Smooth muscle cell (in vitro differentiated cells): ENCODE results near the gene OR7A5. TPM values are rescaled to one million over a fixed set of nuclear protein-coding genes. Genes with fewer than 3 reads are reported as not detected.

Experiments
- DNase-seq: peaks from one replicate; lab custom pipeline; 2025; ENCODE audit not compliant: unreplicated experiment; lab: John Stamatoyannopoulos, UW
- H2AFZ ChIP-seq: fragments of 200-600 bp; sonication (generic); 2 replicates; pipeline ENCODE4 v1.6.0; 2016; ENCODE audit warnings: antibody characterized with exemption, low read depth, mild to moderate bottlenecking
- H3F3A ChIP-seq: fragments of 200-600 bp; sonication (generic); 2 replicates; pipeline ENCODE4 v1.6.0; 2017; ENCODE audit warnings: antibody characterized with exemption, low read depth
- H3K27ac ChIP-seq: fragments of 200-600 bp; sonication (generic); 2 replicates; pipeline ENCODE4 v1.5.1; 2016; ENCODE audit warnings: low read depth, mild to moderate bottlenecking
- H3K27me3 ChIP-seq: fragments of 200-600 bp; sonication (generic); 2 replicates; pipeline ENCODE4 v1.6.1; 2016; ENCODE audit warnings: low read depth, mild to moderate bottlenecking
- H3K36me3 ChIP-seq: fragments of 200-600 bp; sonication (generic); 2 replicates; pipeline ENCODE4 v1.5.1; 2016; ENCODE audit warnings: low read depth
- H3K4me1 ChIP-seq: fragments of 200-600 bp; sonication (generic); 2 replicates; pipeline ENCODE4 v1.5.1; 2016; ENCODE audit warnings: low read depth
- H3K4me2 ChIP-seq: fragments of 200-600 bp; sonication (generic); 2 replicates; pipeline ENCODE4 v1.6.0; 2016; ENCODE audit warnings: mild to moderate bottlenecking
- H3K4me3 ChIP-seq: fragments of 200-600 bp; sonication (generic); 2 replicates; pipeline ENCODE4 v1.5.1; 2016; ENCODE audit warnings: mild to moderate bottlenecking
- H3K79me2 ChIP-seq: fragments of 200-600 bp; sonication (generic); 2 replicates; pipeline ENCODE4 v1.6.0; 2016; ENCODE audit warnings: low read depth, mild to moderate bottlenecking
- H3K9ac ChIP-seq: fragments of 200-600 bp; sonication (generic); 2 replicates; pipeline ENCODE4 v1.6.0; 2016; ENCODE audit warnings: low read depth
- H3K9me3 ChIP-seq: fragments of 200-600 bp; sonication (generic); replicated peaks from 2 replicates; pipeline ENCODE4 v1.5.1; 2016; ENCODE audit warnings: low read depth
- H4K20me1 ChIP-seq: fragments of 200-600 bp; sonication (generic); 2 replicates; pipeline ENCODE4 v1.6.0; 2016; ENCODE audit warnings: low read depth
- CTCF ChIP-seq: fragments of 200-600 bp; sonication (generic); IDR thresholded peaks from 2 replicates; pipeline ENCODE4 v1.5.1; 2017; ENCODE audit warnings: borderline replicate concordance, mild to moderate bottlenecking, antibody characterized with exemption; ENCODE audit not compliant: insufficient read depth, poor library complexity, severe bottlenecking
- WGBS: methylation state at CpG from one replicate; pipeline ENCODE4 v1.1.7; 2016; ENCODE audit warnings: low lambda C conversion rate; 5-methylcytosine and 5-hydroxymethylcytosine counted together
- polyA plus RNA-seq: library from polyadenylated mRNA; unstranded; fragments of >200 nt; fragmentation: Nextera tagmentation; extraction: Ambion mirVana; gene quantifications from 2 replicates; pipeline ENCODE4 v1.2.1, GENCODE V29; 2016
- total RNA-seq: library from RNA; depleted of rRNA; stranded (reverse); fragments of >200 nt; gene quantifications from 2 replicates; pipeline ENCODE4 v1.2.3, GENCODE V29; 2014

OR7A5 gene
- total and polyA plus RNA-seq, 2 experiments from 2014 or later, result not detected

GRCh38 chr19:14830702-14831101 is 4.3 kb downstream of the OR7A5 start:
- Histone ChIP-seq H3K9me3 (no peaks in the 10 kb centered on the region), H3K4me3 (no peak overlapping the region), H3K79me2 (no peaks in the 10 kb centered on the region), H4K20me1 (no peaks in the 10 kb centered on the region), H3K4me2 (no peak overlapping the region), H3K36me3 (no peaks in the 10 kb centered on the region), H2AFZ (no peak overlapping the region), H3K9ac (no peak overlapping the region), H3F3A (no peaks in the 10 kb centered on the region), H3K27me3 (no peaks in the 10 kb centered on the region), H3K27ac (no peak overlapping the region), H3K4me1 (no peaks in the 10 kb centered on the region)
- WGBS, result 68% methylated on average over 4 of the region's 4 CpGs
- TF ChIP-seq CTCF, result no peak
- DNase-seq, result no peak

GRCh38 chr19:14826006-14826405 is 9.0 kb downstream of the OR7A5 start:
- DNase-seq, result no peak
- no peak overlapping the region for H3K4me2 ChIP-seq
- H3K36me3 ChIP-seq, result no peaks in the 10 kb centered on the region
- no peak overlapping the region for H3K4me3 ChIP-seq
- no peak overlapping the region for H3K27ac ChIP-seq
- no peaks in the 10 kb centered on the region for H3K79me2 ChIP-seq
- no peaks in the 10 kb centered on the region for H3K4me1 ChIP-seq
- H2AFZ ChIP-seq, result no peak overlapping the region
- no peaks in the 10 kb centered on the region for H3F3A ChIP-seq
- no peak overlapping the region for H3K9ac ChIP-seq
- H4K20me1 ChIP-seq, result no peaks in the 10 kb centered on the region
- TF ChIP-seq CTCF, result no peak
- H3K9me3 ChIP-seq, result no peaks in the 10 kb centered on the region
- WGBS, result 83% methylated on average over 2 of the region's 2 CpGs
- H3K27me3 ChIP-seq, result no peaks in the 10 kb centered on the region

- no peak for TF ChIP-seq CTCF
- Histone ChIP-seq H2AFZ (no peak overlapping the region), H3K9ac (no peak overlapping the region), H3K4me2 (no peak overlapping the region), H3K4me3 (no peak overlapping the region), H3K27ac (no peak overlapping the region), H3K36me3 (no peaks in the 10 kb centered on the region), H3K79me2 (no peaks in the 10 kb centered on the region), H3K4me1 (no peaks in the 10 kb centered on the region), H3K27me3 (no peaks in the 10 kb centered on the region), H3K9me3 (no peaks in the 10 kb centered on the region), H4K20me1 (no peaks in the 10 kb centered on the region), H3F3A (no peaks in the 10 kb centered on the region)
- DNase-seq, result no peak
- WGBS, result 63% methylated on average over 6 of the region's 6 CpGs
Observed at GRCh38 chr19:14821937-14822336, 13.0 kb downstream of the OR7A5 start.

- H3K27ac ChIP-seq, result no peak overlapping the region
- H3K36me3 ChIP-seq, result no peaks in the 10 kb centered on the region
- H4K20me1 ChIP-seq, result no peaks in the 10 kb centered on the region
- H3K4me2 ChIP-seq, result no peak overlapping the region
- no peaks in the 10 kb centered on the region for H3K27me3 ChIP-seq
- H3K79me2 ChIP-seq, result no peaks in the 10 kb centered on the region
- DNase-seq, result no peak
- H3K4me1 ChIP-seq, result no peaks in the 10 kb centered on the region
- WGBS, result 76% methylated on average over 8 of the region's 8 CpGs
- H3F3A ChIP-seq, result no peaks in the 10 kb centered on the region
- H3K9me3 ChIP-seq, result no peaks in the 10 kb centered on the region
- no peak overlapping the region for H3K4me3 ChIP-seq
- no peak overlapping the region for H2AFZ ChIP-seq
- no peak overlapping the region for H3K9ac ChIP-seq
- no peak for TF ChIP-seq CTCF
Observed at GRCh38 chr19:14818588-14818987, 16.4 kb downstream of the OR7A5 start.
